K562 (cell line): ENCODE measurements around the gene GLIPR1L1. TPM values are rescaled to one million over a fixed set of nuclear protein-coding genes. Genes with fewer than 3 reads are reported as not detected.

Source experiments
- CBFA2T2 ChIP-seq: fragments of 450-650 bp; conservative IDR thresholded peaks from 2 replicates; pipeline ENCODE4 v1.6.1; 2017; ENCODE audit warnings: mild to moderate bottlenecking
- CREM ChIP-seq: IDR thresholded peaks from 2 replicates; pipeline ENCODE4 v1.6.1; 2014; ENCODE audit warnings: antibody characterized with exemption, low read depth
- CSDE1 ChIP-seq, 2 experiments: fragments of 450-650 bp; IDR thresholded peaks; 2 replicates each; pipeline ENCODE4 v1.6.1; 2016; ENCODE audit warnings: mild to moderate bottlenecking in 1 of 2
- CXXC5 ChIP-seq: fragments of 250-450 bp; sonication (Bioruptor Pico); IDR thresholded peaks from 2 replicates; pipeline ENCODE4 v1.8.0; 2022; ENCODE audit warnings: inconsistent platforms, mild to moderate bottlenecking, moderate library complexity
- EP400 ChIP-seq: fragments of 450-650 bp; IDR thresholded peaks from 2 replicates; pipeline ENCODE4 v1.6.1; 2017; ENCODE audit warnings: antibody characterized with exemption, mild to moderate bottlenecking, moderate library complexity
- ETS2 ChIP-seq: IDR thresholded peaks from 2 replicates; pipeline ENCODE4 v1.6.1; 2016; ENCODE audit warnings: borderline replicate concordance, missing genetic modification characterization, mild to moderate bottlenecking, moderate library complexity, missing compliant biosample characterization; ENCODE audit not compliant: poor library complexity, severe bottlenecking
- FOXA1 ChIP-seq: fragments of 450-650 bp; IDR thresholded peaks from 2 replicates; pipeline ENCODE4 v1.6.1; 2016; ENCODE audit warnings: mild to moderate bottlenecking, borderline replicate concordance
- MECOM ChIP-seq: fragments of 250-450 bp; sonication (Bioruptor Pico); IDR thresholded peaks from 2 replicates; pipeline ENCODE4 v1.8.0; 2022; ENCODE audit warnings: inconsistent platforms
- MEF2D ChIP-seq: conservative IDR thresholded peaks from 2 replicates; pipeline ENCODE4 v1.6.1; 2016; ENCODE audit warnings: low read depth, missing genetic modification characterization, missing compliant biosample characterization
- MTF1 ChIP-seq: fragments of 250-450 bp; sonication (Bioruptor Pico); IDR thresholded peaks from 2 replicates; pipeline ENCODE4 v1.9.0; 2021; ENCODE audit warnings: moderate library complexity, mild to moderate bottlenecking, inconsistent platforms, borderline replicate concordance
- MYBL2 ChIP-seq, 2 experiments: fragments of 450-650 bp in 1 of 2; sonication (generic) in 1 of 2; formaldehyde crosslinking in 1 of 2; IDR thresholded peaks; 2 replicates each; pipeline versions ENCODE4 v1.6.1 to v1.8.1; 2017 to 2022; ENCODE audit warnings: borderline replicate concordance in 1 of 2, inconsistent platforms in 1 of 2, low read depth in 1 of 2, mild to moderate bottlenecking in 1 of 2, missing genetic modification reagents in 1 of 2, moderate library complexity in 1 of 2
- NFRKB ChIP-seq: fragments of 450-650 bp; IDR thresholded peaks from 2 replicates; pipeline ENCODE4 v1.6.1; 2016; ENCODE audit warnings: low read depth
- PCBP2 ChIP-seq: fragments of 200-400 bp; formaldehyde crosslinking; IDR thresholded peaks from 2 replicates; pipeline ENCODE4 v1.6.1; 2018; ENCODE audit warnings: low read length, low read depth, mild to moderate bottlenecking, moderate library complexity; ENCODE audit not compliant: poor library complexity, severe bottlenecking
- PHF20 ChIP-seq: fragments of 450-650 bp; IDR thresholded peaks from 2 replicates; pipeline ENCODE4 v1.6.1; 2018; ENCODE audit not compliant: partially characterized antibody
- RFX1 ChIP-seq: fragments of 450-650 bp; IDR thresholded peaks from 2 replicates; pipeline ENCODE4 v1.6.1; 2016; ENCODE audit warnings: mild to moderate bottlenecking, moderate library complexity
- SIN3B ChIP-seq: fragments of 450-650 bp; IDR thresholded peaks from 2 replicates; pipeline ENCODE4 v1.6.1; 2017; ENCODE audit warnings: low read depth, mild to moderate bottlenecking, moderate library complexity
- SOX6 ChIP-seq: fragments of 450-650 bp; IDR thresholded peaks from 2 replicates; pipeline ENCODE4 v1.6.1; 2014; ENCODE audit warnings: mild to moderate bottlenecking
- SRSF3 ChIP-seq: fragments of 200-400 bp; formaldehyde crosslinking; IDR thresholded peaks from 2 replicates; pipeline ENCODE4 v1.6.1; 2016; ENCODE audit warnings: mild to moderate bottlenecking, low read length, moderate library complexity; ENCODE audit not compliant: insufficient read depth
- SUPT5H ChIP-seq: fragments of 450-650 bp; IDR thresholded peaks from 2 replicates; pipeline ENCODE4 v1.6.1; 2016
- TCF3 ChIP-seq: sonication (generic); formaldehyde crosslinking; IDR thresholded peaks from 2 replicates; pipeline ENCODE4 v1.4.0; 2020; ENCODE audit warnings: mild to moderate bottlenecking, missing genetic modification reagents
- ZNF143 ChIP-seq: sonication (generic); formaldehyde crosslinking; IDR thresholded peaks from 2 replicates; pipeline ENCODE4 v1.9.0; 2022; ENCODE audit warnings: mild to moderate bottlenecking, missing genetic modification reagents
- ZNF764 ChIP-seq: fragments of 250-450 bp; sonication (Bioruptor Pico); IDR thresholded peaks from 2 replicates; pipeline ENCODE4 v1.4.0; 2020; ENCODE audit warnings: low read depth, mild to moderate bottlenecking, moderate library complexity
- polyA plus RNA-seq, 8 experiments: library from polyadenylated mRNA; depleted of rRNA in 4 of 8; stranded (reverse) in 5 of 8; unstranded in 3 of 8; fragments of >200 nt; fragmentation: Nextera tagmentation in 2 of 8; fragmentation: Illumina TruSeq in 1 of 8; extraction: Ambion mirVana in 2 of 8; extraction: Trizol in 1 of 8; gene quantifications; 2 replicates each; pipeline versions ENCODE4 v1.2.1 to v1.2.3, GENCODE V29; 2011 to 2014; ENCODE audit warnings: inconsistent platforms in 1 of 8, missing spikeins in 1 of 8
- total RNA-seq, 7 experiments: library from RNA; depleted of rRNA in 6 of 7; stranded (reverse); fragments of >200 nt in 6 of 7; fragmentation: Illumina TruSeq in 2 of 7; extraction: Trizol in 2 of 7; gene quantifications; 2 replicates each; pipeline versions ENCODE4 v1.2.1 to v1.2.3, GENCODE V29; 2011 to 2021; ENCODE audit warnings: low replicate concordance in 1 of 7
- TF ChIP-seq, protein P1 (sequence below), 2 experiments: fragments of 450-650 bp in 1 of 2; sonication (generic) in 1 of 2; formaldehyde crosslinking in 1 of 2; IDR thresholded peaks in 1 of 2; conservative IDR thresholded peaks in 1 of 2; 2 replicates each; pipeline versions ENCODE4 v1.6.1 to v1.8.1; 2016 to 2023; ENCODE audit warnings: mild to moderate bottlenecking in 2 of 2, moderate library complexity in 2 of 2, inconsistent platforms in 1 of 2, missing genetic modification reagents in 1 of 2
- TF ChIP-seq, protein P2 (sequence below): sonication (generic); formaldehyde crosslinking; IDR thresholded peaks from 2 replicates; pipeline ENCODE4 v1.8.1; 2023; ENCODE audit warnings: mild to moderate bottlenecking, missing genetic modification reagents, moderate library complexity
- TF ChIP-seq, protein P3 (sequence below): sonication (generic); formaldehyde crosslinking; IDR thresholded peaks from 2 replicates; pipeline ENCODE4 v1.8.1; 2023; ENCODE audit warnings: mild to moderate bottlenecking, missing genetic modification reagents
- TF ChIP-seq, protein P4 (sequence below): fragments of 250-450 bp; sonication (Bioruptor Pico); IDR thresholded peaks from 2 replicates; pipeline ENCODE4 v1.6.1; 2021; ENCODE audit warnings: mild to moderate bottlenecking

The GLIPR1L1 gene
- total and polyA plus RNA-seq, 9 of the 15 experiments (the other 6 are each of a cell fraction or from before 2014, with no cell fraction given), result not detected

DNA sequence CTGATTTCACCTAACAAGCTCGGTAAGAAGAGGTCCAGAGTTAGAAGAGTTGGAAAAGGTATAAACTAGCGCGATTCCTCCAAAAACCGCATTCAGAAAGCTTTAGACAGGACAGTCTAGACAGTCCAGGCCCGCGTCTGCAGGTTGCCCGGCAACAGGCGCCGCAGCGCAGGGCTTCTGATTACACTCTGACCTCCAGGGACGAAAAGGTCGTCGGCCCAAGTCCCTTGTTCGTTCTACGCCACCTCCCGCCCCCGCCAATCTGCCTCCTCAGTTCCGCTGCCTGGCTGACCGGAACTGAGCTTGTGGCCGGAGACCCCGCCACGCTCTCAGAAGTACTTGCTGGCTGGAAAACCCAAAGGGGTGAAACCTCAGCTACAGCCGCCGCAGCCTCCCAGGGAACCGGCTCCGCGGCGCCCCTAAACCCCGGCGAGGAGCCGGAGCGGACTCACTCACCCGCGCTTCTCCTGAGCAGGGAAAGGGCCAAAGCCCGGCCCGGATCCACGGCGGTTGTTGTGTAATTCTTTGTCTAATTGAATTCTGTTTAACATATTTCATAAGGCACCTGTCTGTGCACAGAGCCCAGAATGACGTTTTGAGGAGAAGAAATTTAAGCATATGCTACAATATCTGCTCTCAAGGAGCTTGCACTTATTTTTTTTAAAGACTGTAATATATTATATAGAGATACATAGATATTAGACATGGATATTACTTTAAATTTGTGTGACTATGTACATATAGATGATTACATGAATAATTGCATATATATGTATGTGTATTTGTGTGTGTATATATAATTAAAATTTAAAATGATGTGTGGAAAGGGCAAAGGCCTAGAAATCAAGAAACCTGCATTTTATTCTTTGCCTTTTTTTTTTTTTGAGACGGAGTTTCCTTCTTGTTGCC, 4.3 kb upstream of the GLIPR1L1 start, which contains the start of gene CAPS2 (continued):
- TF ChIP-seq, protein P1, sequence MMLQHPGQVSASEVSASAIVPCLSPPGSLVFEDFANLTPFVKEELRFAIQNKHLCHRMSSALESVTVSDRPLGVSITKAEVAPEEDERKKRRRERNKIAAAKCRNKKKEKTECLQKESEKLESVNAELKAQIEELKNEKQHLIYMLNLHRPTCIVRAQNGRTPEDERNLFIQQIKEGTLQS (IDR thresholded peaks at IDR 0.05), result 0 out of 2 replicates have a peak, but pooled peaks have one; percentile 9
- TF ChIP-seq, protein P1 (CRISPR knock-in tag; conservative IDR thresholded peaks at IDR 0.05), result no peak
- TF ChIP-seq SIN3B, result no peak
- no peak for TF ChIP-seq PHF20
- TF ChIP-seq SRSF3, result no peak
- TF ChIP-seq, protein P2, sequence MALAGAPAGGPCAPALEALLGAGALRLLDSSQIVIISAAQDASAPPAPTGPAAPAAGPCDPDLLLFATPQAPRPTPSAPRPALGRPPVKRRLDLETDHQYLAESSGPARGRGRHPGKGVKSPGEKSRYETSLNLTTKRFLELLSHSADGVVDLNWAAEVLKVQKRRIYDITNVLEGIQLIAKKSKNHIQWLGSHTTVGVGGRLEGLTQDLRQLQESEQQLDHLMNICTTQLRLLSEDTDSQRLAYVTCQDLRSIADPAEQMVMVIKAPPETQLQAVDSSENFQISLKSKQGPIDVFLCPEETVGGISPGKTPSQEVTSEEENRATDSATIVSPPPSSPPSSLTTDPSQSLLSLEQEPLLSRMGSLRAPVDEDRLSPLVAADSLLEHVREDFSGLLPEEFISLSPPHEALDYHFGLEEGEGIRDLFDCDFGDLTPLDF, result peak; percentile 78
- TF ChIP-seq SOX6, result peak; percentile 53
- TF ChIP-seq CSDE1 (IDR thresholded peaks at IDR 0.05), result no peak
- TF ChIP-seq SUPT5H, result no peak
- no peak for TF ChIP-seq ZNF143
- no peak for TF ChIP-seq MYBL2 (IDR thresholded peaks at IDR 0.05; ENCODE audit: low read depth)
- TF ChIP-seq MYBL2 (CRISPR knock-in tag; IDR thresholded peaks at IDR 0.05; ENCODE audit: borderline replicate concordance), result no peak
- no peak for TF ChIP-seq MTF1
- TF ChIP-seq RFX1, result peak; percentile 93
- TF ChIP-seq ZNF764 (CRISPR knock-in tag), result no peak
- no peak for TF ChIP-seq EP400
- TF ChIP-seq, protein P3, sequence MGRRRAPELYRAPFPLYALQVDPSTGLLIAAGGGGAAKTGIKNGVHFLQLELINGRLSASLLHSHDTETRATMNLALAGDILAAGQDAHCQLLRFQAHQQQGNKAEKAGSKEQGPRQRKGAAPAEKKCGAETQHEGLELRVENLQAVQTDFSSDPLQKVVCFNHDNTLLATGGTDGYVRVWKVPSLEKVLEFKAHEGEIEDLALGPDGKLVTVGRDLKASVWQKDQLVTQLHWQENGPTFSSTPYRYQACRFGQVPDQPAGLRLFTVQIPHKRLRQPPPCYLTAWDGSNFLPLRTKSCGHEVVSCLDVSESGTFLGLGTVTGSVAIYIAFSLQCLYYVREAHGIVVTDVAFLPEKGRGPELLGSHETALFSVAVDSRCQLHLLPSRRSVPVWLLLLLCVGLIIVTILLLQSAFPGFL (CRISPR knock-in tag), result no peak
- TF ChIP-seq CBFA2T2, result no peak
- TF ChIP-seq MEF2D (tag), result no peak
- no peak for TF ChIP-seq TCF3
- TF ChIP-seq CREM, result peak; percentile 52
- TF ChIP-seq NFRKB, result no peak
- TF ChIP-seq, protein P4, sequence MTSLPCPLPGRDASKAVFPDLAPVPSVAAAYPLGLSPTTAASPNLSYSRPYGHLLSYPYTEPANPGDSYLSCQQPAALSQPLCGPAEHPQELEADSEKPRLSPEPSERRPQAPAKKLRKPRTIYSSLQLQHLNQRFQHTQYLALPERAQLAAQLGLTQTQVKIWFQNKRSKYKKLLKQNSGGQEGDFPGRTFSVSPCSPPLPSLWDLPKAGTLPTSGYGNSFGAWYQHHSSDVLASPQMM (CRISPR knock-in tag), result no peak
- no peak for TF ChIP-seq PCBP2
- TF ChIP-seq FOXA1, result no peak
- TF ChIP-seq ETS2 (tag), result no peak
- TF ChIP-seq MECOM (CRISPR knock-in tag), result no peak
- peak; percentile 81 for TF ChIP-seq CXXC5
